ENCODE results near the gene RRAS. TPM values are rescaled to one million over a fixed set of nuclear protein-coding genes. Genes with fewer than 3 reads are reported as not detected.

Gene RRAS
- polyA plus RNA-seq, 1 donor from 2014 or later: not detected

DNA sequence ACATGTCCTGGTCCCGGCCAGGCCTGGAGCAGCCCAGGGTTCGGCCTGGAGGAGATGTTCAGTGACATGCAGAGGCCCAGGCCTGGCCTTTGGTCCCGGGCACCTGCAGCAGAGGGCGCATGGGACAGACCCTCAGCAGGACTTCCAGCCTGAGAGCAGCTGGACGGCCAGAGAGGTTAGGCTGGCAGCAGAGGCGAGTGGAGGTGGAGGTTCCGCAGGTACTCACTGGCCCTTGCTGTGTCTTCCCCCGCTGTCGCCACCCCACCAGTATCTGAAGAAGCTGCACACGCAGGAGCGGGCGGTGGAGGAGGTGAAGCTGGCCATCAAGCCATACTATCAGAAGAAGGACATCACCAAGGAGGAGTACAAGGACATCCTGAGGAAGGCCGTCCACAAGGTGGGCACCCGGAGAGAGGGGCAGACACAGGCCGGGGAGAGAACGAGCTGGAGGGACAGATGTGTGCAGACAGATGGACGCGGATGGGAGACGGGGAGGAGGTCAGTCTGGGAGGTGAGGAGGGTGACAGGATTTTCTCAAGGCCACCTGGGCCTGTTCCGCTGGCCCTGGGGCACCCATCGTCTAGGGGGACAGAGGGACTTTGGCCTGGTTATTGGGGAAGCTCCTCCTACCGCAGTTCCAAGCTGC lies 17.7 kb upstream of the RRAS start:
- no peaks in the 10 kb centered on the region for H3K36me3 ChIP-seq (ENCODE audit: insufficient read depth, low read length)
- H3K79me2 ChIP-seq (replicated peaks; ENCODE audit: insufficient read depth, low read length): no peaks in the 10 kb centered on the region
- H3K9ac ChIP-seq (ENCODE audit: low read length): no peak overlapping the region
- no peak overlapping the region for H3K4me3 ChIP-seq (ENCODE audit: low read length)
- H3F3A ChIP-seq (ENCODE audit: insufficient read depth, low read length, poor library complexity, severe bottlenecking): no peaks in the 10 kb centered on the region
- H3K9me2 ChIP-seq (ENCODE audit: insufficient read depth, low read length): no peaks in the 10 kb centered on the region
- TF ChIP-seq EP300 (conservative IDR thresholded peaks at IDR 0.05; ENCODE audit: poor library complexity, severe bottlenecking) (no peak), POLR2AphosphoS5 (IDR thresholded peaks at IDR 0.05) (no peak), MXI1 (conservative IDR thresholded peaks at IDR 0.05; ENCODE audit: poor library complexity, severe bottlenecking) (no peak), SMC3 (conservative IDR thresholded peaks at IDR 0.05; ENCODE audit: poor library complexity) (no peak), RAD21 (conservative IDR thresholded peaks at IDR 0.05) (no peak), TAF1 (IDR thresholded peaks at IDR 0.05; ENCODE audit: low read depth) (no peak), EZH2 (IDR thresholded peaks at IDR 0.05; ENCODE audit: borderline replicate concordance, insufficient read depth, low read length, poor library complexity, severe bottlenecking) (no peak)
- TF ChIP-seq, protein P1, sequence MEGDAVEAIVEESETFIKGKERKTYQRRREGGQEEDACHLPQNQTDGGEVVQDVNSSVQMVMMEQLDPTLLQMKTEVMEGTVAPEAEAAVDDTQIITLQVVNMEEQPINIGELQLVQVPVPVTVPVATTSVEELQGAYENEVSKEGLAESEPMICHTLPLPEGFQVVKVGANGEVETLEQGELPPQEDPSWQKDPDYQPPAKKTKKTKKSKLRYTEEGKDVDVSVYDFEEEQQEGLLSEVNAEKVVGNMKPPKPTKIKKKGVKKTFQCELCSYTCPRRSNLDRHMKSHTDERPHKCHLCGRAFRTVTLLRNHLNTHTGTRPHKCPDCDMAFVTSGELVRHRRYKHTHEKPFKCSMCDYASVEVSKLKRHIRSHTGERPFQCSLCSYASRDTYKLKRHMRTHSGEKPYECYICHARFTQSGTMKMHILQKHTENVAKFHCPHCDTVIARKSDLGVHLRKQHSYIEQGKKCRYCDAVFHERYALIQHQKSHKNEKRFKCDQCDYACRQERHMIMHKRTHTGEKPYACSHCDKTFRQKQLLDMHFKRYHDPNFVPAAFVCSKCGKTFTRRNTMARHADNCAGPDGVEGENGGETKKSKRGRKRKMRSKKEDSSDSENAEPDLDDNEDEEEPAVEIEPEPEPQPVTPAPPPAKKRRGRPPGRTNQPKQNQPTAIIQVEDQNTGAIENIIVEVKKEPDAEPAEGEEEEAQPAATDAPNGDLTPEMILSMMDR (IDR thresholded peaks at IDR 0.05; ENCODE audit: poor library complexity, severe bottlenecking): no peak
- TF ChIP-seq, protein P2, sequence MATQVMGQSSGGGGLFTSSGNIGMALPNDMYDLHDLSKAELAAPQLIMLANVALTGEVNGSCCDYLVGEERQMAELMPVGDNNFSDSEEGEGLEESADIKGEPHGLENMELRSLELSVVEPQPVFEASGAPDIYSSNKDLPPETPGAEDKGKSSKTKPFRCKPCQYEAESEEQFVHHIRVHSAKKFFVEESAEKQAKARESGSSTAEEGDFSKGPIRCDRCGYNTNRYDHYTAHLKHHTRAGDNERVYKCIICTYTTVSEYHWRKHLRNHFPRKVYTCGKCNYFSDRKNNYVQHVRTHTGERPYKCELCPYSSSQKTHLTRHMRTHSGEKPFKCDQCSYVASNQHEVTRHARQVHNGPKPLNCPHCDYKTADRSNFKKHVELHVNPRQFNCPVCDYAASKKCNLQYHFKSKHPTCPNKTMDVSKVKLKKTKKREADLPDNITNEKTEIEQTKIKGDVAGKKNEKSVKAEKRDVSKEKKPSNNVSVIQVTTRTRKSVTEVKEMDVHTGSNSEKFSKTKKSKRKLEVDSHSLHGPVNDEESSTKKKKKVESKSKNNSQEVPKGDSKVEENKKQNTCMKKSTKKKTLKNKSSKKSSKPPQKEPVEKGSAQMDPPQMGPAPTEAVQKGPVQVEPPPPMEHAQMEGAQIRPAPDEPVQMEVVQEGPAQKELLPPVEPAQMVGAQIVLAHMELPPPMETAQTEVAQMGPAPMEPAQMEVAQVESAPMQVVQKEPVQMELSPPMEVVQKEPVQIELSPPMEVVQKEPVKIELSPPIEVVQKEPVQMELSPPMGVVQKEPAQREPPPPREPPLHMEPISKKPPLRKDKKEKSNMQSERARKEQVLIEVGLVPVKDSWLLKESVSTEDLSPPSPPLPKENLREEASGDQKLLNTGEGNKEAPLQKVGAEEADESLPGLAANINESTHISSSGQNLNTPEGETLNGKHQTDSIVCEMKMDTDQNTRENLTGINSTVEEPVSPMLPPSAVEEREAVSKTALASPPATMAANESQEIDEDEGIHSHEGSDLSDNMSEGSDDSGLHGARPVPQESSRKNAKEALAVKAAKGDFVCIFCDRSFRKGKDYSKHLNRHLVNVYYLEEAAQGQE (IDR thresholded peaks at IDR 0.05; ENCODE audit: borderline replicate concordance): no peak
- no peak overlapping the region for H2AFZ ChIP-seq (ENCODE audit: low read depth, low read length)
- H3K27me3 ChIP-seq (ENCODE audit: insufficient read depth, low read depth, low read length): no peaks in the 10 kb centered on the region
- H4K20me1 ChIP-seq (ENCODE audit: insufficient read depth): no peaks in the 10 kb centered on the region
- no peak overlapping the region for H3K27ac ChIP-seq (ENCODE audit: low read length)
- H3K9me3 ChIP-seq (ENCODE audit: low read length): no peaks in the 10 kb centered on the region
- H3K4me2 ChIP-seq (ENCODE audit: low read length): no peak overlapping the region

DNA sequence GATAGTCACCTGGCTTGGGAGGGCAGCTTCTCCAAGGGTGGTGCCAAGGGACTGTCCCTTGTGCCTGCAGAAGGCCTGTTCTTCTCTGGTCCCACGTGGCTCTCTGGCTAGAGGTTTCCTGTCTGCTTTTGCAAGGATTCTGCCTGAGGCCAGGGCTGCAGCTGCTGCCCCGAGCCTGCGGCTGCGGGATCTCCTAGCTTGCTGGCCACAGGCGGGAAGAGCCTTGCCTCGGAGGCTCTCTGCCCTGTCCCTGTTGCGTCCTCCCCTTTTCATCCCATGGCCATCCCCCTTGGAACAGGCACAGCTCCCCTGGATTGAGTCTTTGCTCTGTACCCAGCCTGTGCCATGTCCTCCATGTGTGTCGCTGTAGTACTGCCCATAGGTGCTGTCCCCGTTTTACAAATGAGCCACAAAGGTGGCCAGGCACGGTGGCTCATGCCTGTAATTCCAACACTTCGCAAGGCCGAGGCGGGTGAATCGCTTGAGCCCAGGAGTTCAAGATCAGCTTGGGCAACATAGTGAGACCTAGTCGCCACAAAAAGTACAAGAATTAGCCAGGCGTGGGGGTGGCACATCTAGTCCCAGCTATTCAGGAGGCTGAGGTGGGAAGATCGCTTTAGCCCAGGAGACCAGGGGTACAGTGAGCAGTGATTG lies 16.6 kb upstream of the RRAS start:
- Histone ChIP-seq H3K4me2 (ENCODE audit: low read length) (no peak overlapping the region), H2AFZ (ENCODE audit: low read depth, low read length) (no peak overlapping the region), H3K27me3 (ENCODE audit: insufficient read depth, low read depth, low read length) (no peaks in the 10 kb centered on the region), H3K9me3 (ENCODE audit: low read length) (no peaks in the 10 kb centered on the region), H4K20me1 (ENCODE audit: insufficient read depth) (no peaks in the 10 kb centered on the region), H3K4me3 (ENCODE audit: low read length) (no peak overlapping the region), H3K36me3 (ENCODE audit: insufficient read depth, low read length) (no peaks in the 10 kb centered on the region), H3K9me2 (ENCODE audit: insufficient read depth, low read length) (no peaks in the 10 kb centered on the region), H3K9ac (ENCODE audit: low read length) (no peak overlapping the region), H3K27ac (ENCODE audit: low read length) (no peak overlapping the region), H3K79me2 (replicated peaks; ENCODE audit: insufficient read depth, low read length) (no peaks in the 10 kb centered on the region), H3F3A (ENCODE audit: insufficient read depth, low read length, poor library complexity, severe bottlenecking) (no peaks in the 10 kb centered on the region)
- no peak for TF ChIP-seq EP300 (conservative IDR thresholded peaks at IDR 0.05; ENCODE audit: poor library complexity, severe bottlenecking)
- TF ChIP-seq SMC3 (conservative IDR thresholded peaks at IDR 0.05; ENCODE audit: poor library complexity): no peak
- TF ChIP-seq, protein P2 (IDR thresholded peaks at IDR 0.05; ENCODE audit: borderline replicate concordance): no peak
- TF ChIP-seq, protein P1 (IDR thresholded peaks at IDR 0.05; ENCODE audit: poor library complexity, severe bottlenecking): no peak
- no peak for TF ChIP-seq POLR2AphosphoS5 (IDR thresholded peaks at IDR 0.05)
- no peak for TF ChIP-seq MXI1 (conservative IDR thresholded peaks at IDR 0.05; ENCODE audit: poor library complexity, severe bottlenecking)
- no peak for TF ChIP-seq EZH2 (IDR thresholded peaks at IDR 0.05; ENCODE audit: borderline replicate concordance, insufficient read depth, low read length, poor library complexity, severe bottlenecking)
- TF ChIP-seq TAF1 (IDR thresholded peaks at IDR 0.05; ENCODE audit: low read depth): no peak
- no peak for TF ChIP-seq RAD21 (conservative IDR thresholded peaks at IDR 0.05)

Data from neural cell (in vitro differentiated cells).